ENCODE results near the gene FAM180A.

- no peak for TF ChIP-seq CTCF (IDR thresholded peaks at IDR 0.05; ENCODE audit: insufficient read depth, low read length, poor library complexity, severe bottlenecking)
- no peak for TF ChIP-seq EZH2phosphoT487 (conservative IDR thresholded peaks at IDR 0.05; ENCODE audit: low read length)
Observed at GRCh38 chr7:135768467-135768866, 19.9 kb upstream of the FAM180A start.
